HL-60 (cell line): ENCODE data around the gene DOCK2.
"Not testable (repeated sequence)": the region's sequence is repeated elsewhere in the genome, so short reads cannot be mapped to it uniquely, and the experiment has no call there.

Experiments
- DNase-seq, 2 experiments: peaks; one replicate each; pipeline ENCODE4 v3.0.0-alpha.2; 2010 to 2020; ENCODE audit warnings: low read depth in 1 of 2, low spot score in 1 of 2
- H3K27ac ChIP-seq: fragments of 250-450 bp; sonication (Bioruptor Pico); replicated peaks from 2 replicates; pipeline ENCODE4 v1.5.1; 2020; ENCODE audit warnings: mild to moderate bottlenecking, moderate library complexity
- H3K27me3 ChIP-seq: fragments of 250-450 bp; sonication (Bioruptor Pico); 2 replicates; pipeline ENCODE4 v1.5.1; 2021; ENCODE audit warnings: mild to moderate bottlenecking, moderate library complexity; ENCODE audit not compliant: insufficient read depth, poor library complexity, severe bottlenecking
- H3K4me3 ChIP-seq: replicated peaks from 2 replicates; pipeline ENCODE4 v1.5.1; 2011; ENCODE audit warnings: mild to moderate bottlenecking, control low read depth, low read length; ENCODE audit not compliant: insufficient read depth
- CTCF ChIP-seq: IDR thresholded peaks from one replicate; pipeline ENCODE4 v1.5.1; 2011; ENCODE audit warnings: low read length, control low read depth, inconsistent platforms; ENCODE audit not compliant: insufficient read depth
- GABPA ChIP-seq: IDR thresholded peaks from 2 replicates; pipeline ENCODE4 v1.6.1; 2012; ENCODE audit warnings: low read depth
- POLR2AphosphoS5 ChIP-seq: IDR thresholded peaks from 2 replicates; pipeline ENCODE4 v1.6.1; 2012; ENCODE audit warnings: low read depth
- REST ChIP-seq: IDR thresholded peaks from 2 replicates; pipeline ENCODE4 v1.6.1; 2012; ENCODE audit warnings: low read depth; ENCODE audit not compliant: insufficient replicate concordance
- SPI1 ChIP-seq: IDR thresholded peaks from 2 replicates; pipeline ENCODE4 v1.6.1; 2012; ENCODE audit warnings: low read depth, mild to moderate bottlenecking, borderline replicate concordance

The DOCK2 gene

GRCh38 chr5:169945831-169946261 lies 308.8 kb downstream of the DOCK2 start:
- no peak overlapping the region for H3K27ac ChIP-seq
- TF ChIP-seq GABPA (no peak), CTCF (no peak), POLR2AphosphoS5 (no peak), SPI1 (no peak), REST (no peak)
- peak in 1 of 2 experiments; percentile 5 for DNase-seq
- H3K4me3 ChIP-seq: no peak overlapping the region
- H3K27me3 ChIP-seq: no peaks in the 10 kb centered on the region

- Histone ChIP-seq H3K27me3 (no peaks in the 10 kb centered on the region), H3K27ac (no peak overlapping the region), H3K4me3 (no peak overlapping the region)
- no peak for DNase-seq
- no peak for TF ChIP-seq REST
- TF ChIP-seq CTCF: no peak
- no peak for TF ChIP-seq POLR2AphosphoS5
Observed at GRCh38 chr5:169946743-169947295, 309.7 kb downstream of the DOCK2 start.

GRCh38 chr5:169950333-169950732 lies 313.3 kb downstream of the DOCK2 start:
- Histone ChIP-seq H3K27ac (no peak overlapping the region), H3K27me3 (no peaks in the 10 kb centered on the region), H3K4me3 (no peak overlapping the region)
- TF ChIP-seq REST (no peak), POLR2AphosphoS5 (no peak), GABPA (no peak), SPI1 (no peak), CTCF (no peak)
- no peak for DNase-seq

- not testable (repeated sequence) for H3K27ac ChIP-seq, H3K27me3 ChIP-seq, H3K4me3 ChIP-seq
- DNase-seq: peak in 1 of 2 experiments; percentile 18
Observed at GRCh38 chr5:169953196-169953595, 316.1 kb downstream of the DOCK2 start.
